Mesodermal cell (in vitro differentiated cells): Measurements from ENCODE around the gene RYR3.

Experiments
- H3K27ac ChIP-seq: 2 replicates; pipeline ENCODE4 v1.7.0; 2013; ENCODE audit warnings: mild to moderate bottlenecking, low read depth, low read length, moderate library complexity; ENCODE audit not compliant: severe bottlenecking
- H3K36me3 ChIP-seq: 2 replicates; pipeline ENCODE4 v1.7.1; 2013; ENCODE audit warnings: mild to moderate bottlenecking, low read length, moderate library complexity; ENCODE audit not compliant: control insufficient read depth, insufficient read depth
- H3K4me1 ChIP-seq: one replicate; pipeline ENCODE4 v1.7.1; 2013; ENCODE audit warnings: mild to moderate bottlenecking, low read length; ENCODE audit not compliant: insufficient read depth, control insufficient read depth, poor library complexity, severe bottlenecking
- H3K4me3 ChIP-seq: 2 replicates; pipeline ENCODE4 v1.7.0; 2013; ENCODE audit warnings: low read length, control low read depth, mild to moderate bottlenecking; ENCODE audit not compliant: insufficient read depth, poor library complexity, severe bottlenecking; ENCODE audit errors: extremely low read depth
- H3K9me3 ChIP-seq: 2 replicates; pipeline ENCODE4 v1.7.1; 2013; ENCODE audit warnings: mild to moderate bottlenecking, low read length, moderate library complexity; ENCODE audit not compliant: control insufficient read depth
- WGBS, 2 experiments: methylation state at CpG; one replicate each; pipeline ENCODE4 v1.1.5; 2013; ENCODE audit warnings: missing lambda C conversion rate in 2 of 2; ENCODE audit not compliant: insufficient coverage in 2 of 2; 5-methylcytosine and 5-hydroxymethylcytosine counted together

The RYR3 gene

DNA sequence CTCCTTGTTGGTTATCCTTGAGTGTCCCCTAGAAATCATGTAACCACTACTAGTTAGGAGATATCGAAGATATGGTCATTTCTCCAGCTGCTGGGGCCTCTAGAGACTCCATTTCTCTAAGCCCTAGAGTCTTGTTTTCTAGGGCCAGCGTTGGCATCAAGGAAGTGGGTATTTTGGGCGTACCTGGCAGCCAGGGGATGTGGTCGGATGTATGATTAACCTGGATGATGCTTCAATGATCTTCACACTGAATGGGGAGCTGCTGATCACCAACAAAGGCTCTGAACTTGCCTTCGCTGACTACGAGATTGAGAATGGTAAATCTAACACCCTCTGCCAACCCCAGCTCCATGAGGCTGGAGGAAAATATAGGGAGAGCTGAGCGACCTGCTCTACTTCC lies 325.5 kb downstream of the RYR3 start:
- WGBS, 2 experiments, result 90 to 94% methylated on average over 4 to 6 of the region's 7 CpGs
- H3K36me3 ChIP-seq, result no peaks in the 10 kb centered on the region

DNA sequence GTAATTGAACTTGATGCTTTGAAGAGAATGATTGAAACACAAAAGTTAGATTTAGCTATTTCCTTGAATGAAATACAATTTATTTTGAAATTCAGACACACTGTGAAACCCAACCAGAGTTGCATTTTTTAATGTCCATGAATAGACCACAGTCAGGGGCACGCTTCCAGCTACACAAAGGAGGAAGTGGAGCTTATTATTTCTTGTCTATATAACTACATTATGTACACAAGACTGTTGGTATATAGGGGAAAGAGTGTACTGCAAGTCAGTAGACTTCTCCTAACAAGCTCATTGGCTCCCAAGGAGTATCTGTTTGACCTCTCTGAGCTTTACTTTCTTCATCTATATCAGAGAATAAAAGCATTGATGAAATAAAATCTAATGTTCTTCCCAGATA lies 326.2 kb downstream of the RYR3 start:
- Histone ChIP-seq H3K9me3 (no peaks in the 10 kb centered on the region), H3K27ac (no peak overlapping the region), H3K4me1 (no peaks in the 10 kb centered on the region), H3K36me3 (no peaks in the 10 kb centered on the region), H3K4me3 (no peak overlapping the region)
- WGBS, 2 experiments, result no CpG with 5 or more reads among the region's 1 CpG

More for the DNA sequence above, 325.5 kb downstream of the RYR3 start:
- Histone ChIP-seq H3K27ac (no peak overlapping the region), H3K9me3 (no peaks in the 10 kb centered on the region), H3K4me1 (no peaks in the 10 kb centered on the region), H3K4me3 (no peak overlapping the region)

DNA sequence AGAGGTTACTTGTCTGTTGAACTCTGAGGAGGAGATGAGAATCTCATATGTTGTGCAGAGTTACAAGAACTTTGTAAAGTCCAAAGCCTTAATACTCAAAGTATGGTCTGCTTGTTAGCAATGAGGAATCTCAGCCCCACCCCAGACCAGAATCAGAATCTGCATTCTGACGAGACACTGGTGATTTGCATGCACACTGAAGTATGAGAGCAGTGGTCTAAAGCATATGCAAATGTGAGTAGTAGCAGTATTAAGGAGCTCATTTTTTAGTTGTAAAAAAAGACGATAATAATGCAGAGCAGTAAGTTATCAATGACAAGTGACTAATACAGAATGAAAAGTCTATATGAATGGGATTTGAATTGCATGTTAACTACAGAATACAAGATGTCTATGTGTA lies 327.7 kb downstream of the RYR3 start:
- WGBS, 2 experiments, result 73 to 85% methylated on average over 1 to 2 of the region's 2 CpGs
- Histone ChIP-seq H3K4me1 (no peaks in the 10 kb centered on the region), H3K4me3 (no peak overlapping the region), H3K36me3 (no peaks in the 10 kb centered on the region), H3K27ac (no peak overlapping the region), H3K9me3 (no peaks in the 10 kb centered on the region)

DNA sequence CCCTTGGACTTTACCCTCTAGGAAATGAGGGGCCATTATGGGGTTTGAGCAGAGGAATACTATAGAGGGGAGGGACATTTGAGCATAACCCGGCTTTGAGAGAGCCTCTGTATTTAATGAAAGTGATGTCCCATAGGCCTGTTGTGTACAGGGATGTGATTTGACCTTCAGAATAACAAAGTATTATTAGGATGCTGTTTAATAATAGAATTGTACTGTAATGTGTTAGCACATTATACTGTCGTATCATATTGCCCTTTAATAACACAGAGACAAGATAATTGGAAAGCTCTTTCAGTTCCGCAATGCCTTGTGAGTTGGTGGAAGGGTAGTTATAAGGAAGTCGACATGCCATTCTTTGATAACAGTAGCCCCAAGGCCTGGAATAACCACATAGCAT lies 328.3 kb downstream of the RYR3 start:
- Histone ChIP-seq H3K36me3 (no peaks in the 10 kb centered on the region), H3K9me3 (no peaks in the 10 kb centered on the region), H3K4me3 (no peak overlapping the region), H3K27ac (no peak overlapping the region), H3K4me1 (no peaks in the 10 kb centered on the region)
- 83% methylated on average over 1 of the region's 4 CpGs; no CpG with 5 or more reads in 1 of the 2 experiments for WGBS, 2 experiments

DNA sequence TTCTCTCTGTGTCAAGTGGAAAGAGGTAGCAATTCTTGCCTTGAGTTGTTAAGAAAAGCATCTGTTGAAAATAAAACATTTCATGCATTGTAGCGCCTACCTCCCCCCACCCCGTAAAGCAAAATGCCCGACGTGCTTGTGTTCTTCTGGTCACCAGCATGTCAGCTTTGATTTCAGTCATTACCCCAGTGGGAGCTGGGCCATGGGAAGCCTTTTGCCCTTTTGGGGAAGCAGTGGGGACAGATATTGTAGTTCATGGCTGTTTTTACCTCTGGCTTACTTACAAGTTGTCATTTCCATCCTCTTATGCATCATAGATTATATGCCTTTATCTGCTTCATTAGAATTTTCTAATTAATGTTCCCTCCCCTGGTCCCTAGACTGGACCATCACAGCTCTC lies 328.7 kb downstream of the RYR3 start:
- Histone ChIP-seq H3K9me3 (no peaks in the 10 kb centered on the region), H3K36me3 (no peaks in the 10 kb centered on the region), H3K4me3 (no peak overlapping the region), H3K27ac (no peak overlapping the region), H3K4me1 (no peaks in the 10 kb centered on the region)
- WGBS, 2 experiments, result 88% methylated on average over 3 of the region's 4 CpGs; no CpG with 5 or more reads in 1 of the 2 experiments

DNA sequence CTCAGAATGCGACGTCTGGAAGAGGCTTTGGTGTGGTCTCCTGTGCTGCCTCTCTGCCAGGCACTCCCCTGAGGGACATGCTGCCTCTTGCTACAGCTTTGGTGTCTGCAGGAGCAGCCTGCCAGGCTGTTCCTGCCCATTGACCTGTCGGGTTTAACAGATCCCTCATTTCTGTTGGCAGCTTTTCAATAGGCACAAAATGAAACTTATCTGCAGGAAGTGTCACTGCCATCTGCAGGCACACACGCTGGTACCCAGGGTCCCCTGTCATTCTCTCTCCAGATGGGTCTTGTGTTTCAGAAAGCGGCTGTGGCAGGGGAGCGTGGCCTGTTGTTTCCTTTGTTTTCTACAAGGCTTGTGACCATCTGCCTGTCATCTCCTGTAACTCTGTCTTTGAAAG lies 329.2 kb downstream of the RYR3 start:
- no peaks in the 10 kb centered on the region for H3K4me1 ChIP-seq
- no peaks in the 10 kb centered on the region for H3K9me3 ChIP-seq
- 77 to 89% methylated on average over 6 of the region's 6 CpGs for WGBS, 2 experiments
- no peaks in the 10 kb centered on the region for H3K36me3 ChIP-seq
- H3K27ac ChIP-seq, result no peak overlapping the region
- H3K4me3 ChIP-seq, result no peak overlapping the region

DNA sequence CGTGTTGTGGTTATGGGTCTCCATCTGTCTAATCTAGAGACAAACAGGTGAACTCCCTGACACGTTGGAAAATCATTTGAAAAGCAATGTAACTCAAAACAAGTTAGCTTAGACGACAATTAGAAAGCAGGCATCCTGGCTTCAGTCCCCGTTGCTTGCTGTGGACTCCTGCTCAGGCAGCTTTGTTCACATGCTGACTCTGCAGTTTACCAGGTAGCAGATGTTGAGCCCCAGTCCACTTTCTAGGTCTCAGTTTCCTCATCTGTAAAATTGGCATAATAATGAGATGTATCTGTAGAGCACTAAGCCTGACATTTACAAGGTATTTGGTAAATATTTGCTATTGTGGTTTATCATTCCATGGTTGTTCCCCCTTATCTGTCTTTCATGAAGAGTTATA lies 330.3 kb downstream of the RYR3 start:
- Histone ChIP-seq H3K4me3 (no peak overlapping the region), H3K4me1 (no peaks in the 10 kb centered on the region), H3K36me3 (no peaks in the 10 kb centered on the region), H3K9me3 (no peaks in the 10 kb centered on the region), H3K27ac (no peak overlapping the region)
- WGBS, 2 experiments, result 83 to 87% methylated on average over 3 to 4 of the region's 4 CpGs

DNA sequence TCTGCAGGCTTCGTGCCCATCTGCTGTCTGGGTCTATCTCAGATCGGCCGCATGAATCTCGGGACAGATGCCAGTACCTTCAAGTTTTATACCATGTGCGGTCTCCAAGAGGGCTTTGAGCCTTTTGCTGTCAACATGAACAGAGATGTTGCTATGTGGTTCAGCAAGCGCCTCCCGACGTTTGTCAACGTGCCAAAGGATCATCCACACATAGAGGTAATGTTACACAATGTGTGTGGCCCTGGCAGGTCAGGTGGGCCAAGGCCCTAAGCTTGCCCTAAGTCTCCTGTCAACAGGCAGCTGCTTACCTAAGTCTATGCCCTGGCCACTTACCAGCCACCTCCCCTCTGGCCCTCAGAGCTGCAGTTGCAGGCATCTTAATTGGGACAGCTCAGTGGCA lies 333.5 kb downstream of the RYR3 start:
- H3K9me3 ChIP-seq, result no peaks in the 10 kb centered on the region
- H3K27ac ChIP-seq, result no peak overlapping the region
- H3K4me3 ChIP-seq, result no peak overlapping the region
- no peaks in the 10 kb centered on the region for H3K36me3 ChIP-seq
- no peaks in the 10 kb centered on the region for H3K4me1 ChIP-seq
- 88 to 93% methylated on average over 5 to 8 of the region's 9 CpGs for WGBS, 2 experiments

DNA sequence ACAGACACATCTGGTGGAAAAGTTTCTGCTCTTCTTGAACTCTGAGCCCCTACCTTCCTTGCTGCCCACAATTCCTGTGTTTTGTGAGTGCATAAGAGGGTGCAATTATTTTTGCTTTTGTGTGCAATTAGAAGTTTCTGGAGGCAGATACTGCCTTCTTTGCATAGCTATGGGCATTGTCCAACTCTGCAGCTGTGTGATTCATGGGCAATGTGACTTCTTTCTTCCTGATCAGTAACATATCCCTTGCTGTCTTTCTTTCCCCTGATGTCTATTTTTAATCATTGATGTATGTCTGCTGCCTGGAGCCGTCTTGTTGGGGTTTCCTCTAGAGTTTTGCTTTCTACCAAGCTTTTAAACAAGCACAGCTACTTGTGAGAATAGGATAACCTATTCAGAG lies 336.0 kb downstream of the RYR3 start:
- Histone ChIP-seq H3K4me1 (no peaks in the 10 kb centered on the region), H3K27ac (no peak overlapping the region), H3K4me3 (no peak overlapping the region), H3K9me3 (no peaks in the 10 kb centered on the region), H3K36me3 (no peaks in the 10 kb centered on the region)
- WGBS, 2 experiments, result no CpG with 5 or more reads among the region's 1 CpG

DNA sequence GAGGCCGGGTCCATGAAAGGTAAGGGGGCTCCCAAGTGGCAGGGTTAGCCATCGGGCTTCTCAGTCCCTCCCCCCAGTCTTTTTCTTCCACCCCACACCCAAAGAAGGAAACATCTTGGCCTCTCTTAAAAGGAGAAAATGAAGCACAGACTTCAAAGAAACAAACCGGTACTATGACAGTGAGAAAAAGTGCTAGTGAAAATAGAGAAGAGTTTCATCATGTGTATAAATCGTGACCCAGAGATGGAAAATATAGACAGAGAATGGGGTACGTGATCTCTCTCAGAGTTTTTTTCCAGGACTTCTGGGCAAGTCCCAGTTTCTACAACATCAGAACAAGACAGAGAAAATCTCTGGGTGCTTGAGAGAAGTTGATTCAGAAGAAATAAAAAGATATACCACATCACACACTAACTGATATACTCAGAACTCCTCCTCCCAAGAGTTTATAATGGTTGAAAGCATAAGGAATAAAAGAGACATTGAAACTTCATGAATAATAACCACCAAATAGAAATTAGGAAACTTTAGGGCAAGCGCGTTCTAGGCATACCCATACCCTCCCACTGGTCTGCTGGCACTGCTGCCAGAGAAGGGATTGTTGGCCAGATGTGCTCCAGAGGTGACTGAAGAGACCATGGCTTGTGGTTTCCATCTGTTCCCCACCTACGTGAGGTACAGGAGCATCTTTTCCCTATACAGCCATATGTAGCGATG lies 338.6 kb downstream of the RYR3 start:
- no peak overlapping the region for H3K27ac ChIP-seq
- H3K4me3 ChIP-seq, result no peak overlapping the region
- no peaks in the 10 kb centered on the region for H3K36me3 ChIP-seq
- H3K9me3 ChIP-seq, result no peaks in the 10 kb centered on the region
- 90 to 100% methylated on average over 4 to 5 of the region's 9 CpGs for WGBS, 2 experiments
- no peaks in the 10 kb centered on the region for H3K4me1 ChIP-seq

DNA sequence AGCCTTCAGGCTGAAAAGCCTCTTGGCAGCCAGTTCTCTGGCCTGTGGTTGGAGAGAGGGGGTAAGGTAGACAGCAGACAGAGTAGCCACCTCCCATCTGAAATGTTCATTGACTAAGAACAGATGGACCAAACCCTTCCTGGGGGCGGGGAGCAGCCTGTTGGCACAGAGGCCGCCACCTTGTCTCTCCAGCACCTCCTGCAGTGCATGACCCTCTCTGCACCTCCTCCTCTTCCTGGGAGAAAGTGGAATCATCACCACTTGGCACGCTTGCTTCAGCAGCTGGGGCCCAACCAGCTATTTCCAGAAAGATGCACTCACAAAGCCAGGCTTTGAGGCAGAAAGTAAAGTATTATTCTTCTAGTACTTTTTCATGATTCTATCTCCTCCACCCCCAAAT lies 344.1 kb downstream of the RYR3 start:
- Histone ChIP-seq H3K36me3 (no peaks in the 10 kb centered on the region), H3K4me3 (no peak overlapping the region), H3K27ac (no peak overlapping the region), H3K9me3 (no peaks in the 10 kb centered on the region), H3K4me1 (no peaks in the 10 kb centered on the region)
- no CpG with 5 or more reads among the region's 3 CpGs for WGBS, 2 experiments
